ENCODE data around the gene OR56A1. TPM values are rescaled to one million over a fixed set of nuclear protein-coding genes. Genes with fewer than 3 reads are reported as not detected.

Gene OR56A1
- total RNA-seq, 1 donor from 2014 or later: not detected

- no peak for DNase-seq
- H3K27me3 ChIP-seq (ENCODE audit: low read depth): peaks cover 11% of the 10 kb centered on the region
- H3K4me1 ChIP-seq: no peaks in the 10 kb centered on the region
- H3K36me3 ChIP-seq: no peaks in the 10 kb centered on the region
- H3K4me3 ChIP-seq: no peak overlapping the region
- H3K27ac ChIP-seq (replicated peaks): no peak overlapping the region
- TF ChIP-seq CTCF (IDR thresholded peaks at IDR 0.05; ENCODE audit: borderline replicate concordance): no peak
- no peaks in the 10 kb centered on the region for H3K9me3 ChIP-seq (replicated peaks)
- intact Hi-C loops (cut with micrococcal nuclease): no loop called here
These were observed 41.4 kb downstream of the OR56A1 start for GRCh38 chr11:5989203-5989602.

DNA sequence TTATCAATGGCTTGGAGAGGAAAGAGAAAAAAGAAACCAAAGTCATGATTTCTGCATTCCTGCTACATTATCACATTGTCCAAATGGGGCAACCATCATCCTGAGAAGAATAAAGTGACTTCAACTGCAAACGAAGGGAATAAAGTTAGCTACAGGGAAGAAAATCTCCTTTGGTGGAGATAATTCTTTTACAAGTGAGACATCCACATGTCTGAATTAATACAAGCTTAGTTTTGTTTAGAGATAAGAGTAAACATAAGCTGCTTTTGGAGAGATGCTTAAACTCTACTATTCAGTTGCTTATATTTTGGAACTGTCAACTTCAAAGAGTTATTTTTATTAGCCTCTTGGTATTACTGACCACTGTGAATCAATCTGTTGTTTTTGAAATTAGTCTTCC lies 43.7 kb downstream of the OR56A1 start, which contains the start of gene OR52L1:
TSS of gene OR52L1 (minus strand) at position 101 of the 400 bp plus-strand sequence. CDS start at position 46, 55 bp downstream.
- peaks cover 21% of the 10 kb centered on the region for H3K27me3 ChIP-seq (ENCODE audit: low read depth)
- H3K4me3 ChIP-seq: no peak within 1 kb of the TSS
- DNase-seq: no peak
- no peaks in the 10 kb centered on the region for H3K9me3 ChIP-seq (replicated peaks)
- TF ChIP-seq CTCF (IDR thresholded peaks at IDR 0.05; ENCODE audit: borderline replicate concordance): no peak
- H3K4me1 ChIP-seq: no peaks in the 10 kb centered on the region
- H3K27ac ChIP-seq (replicated peaks): no peak within 1 kb of the TSS
- intact Hi-C loops (cut with micrococcal nuclease): no loop called here
- no peaks in the 10 kb centered on the region for H3K36me3 ChIP-seq

GRCh38 chr11:5983443-5983842 lies 47.1 kb downstream of the OR56A1 start:
- intact Hi-C loops (cut with micrococcal nuclease): no loop called here
- Histone ChIP-seq H3K27ac (replicated peaks) (no peak overlapping the region), H3K4me3 (no peak overlapping the region), H3K9me3 (replicated peaks) (peaks cover 27% of the 10 kb centered on the region), H3K27me3 (ENCODE audit: low read depth) (peaks cover 14% of the 10 kb centered on the region), H3K36me3 (no peaks in the 10 kb centered on the region), H3K4me1 (no peaks in the 10 kb centered on the region)
- no peak for DNase-seq
- TF ChIP-seq CTCF (IDR thresholded peaks at IDR 0.05; ENCODE audit: borderline replicate concordance): no peak

GRCh38 chr11:5973530-5973929 lies 57.0 kb downstream of the OR56A1 start:
- Histone ChIP-seq H3K27me3 (ENCODE audit: low read depth) (no peaks in the 10 kb centered on the region), H3K27ac (replicated peaks) (no peak overlapping the region), H3K4me3 (no peak overlapping the region), H3K36me3 (no peaks in the 10 kb centered on the region), H3K9me3 (replicated peaks) (peaks cover 27% of the 10 kb centered on the region), H3K4me1 (no peaks in the 10 kb centered on the region)
- TF ChIP-seq CTCF (IDR thresholded peaks at IDR 0.05; ENCODE audit: borderline replicate concordance): no peak
- no peak for DNase-seq
- intact Hi-C loops (cut with micrococcal nuclease): no loop called here

Other genes with a start within 250 kb of the OR56A1 start
- gene OR52N5, start 247.4 kb downstream of the OR56A1 start, total RNA-seq: not detected
- gene OR52N1, start 239.5 kb downstream of the OR56A1 start, total RNA-seq: not detected
- gene OR52N2, start 221.8 kb downstream of the OR56A1 start, total RNA-seq: not detected
- gene OR52E6, start 188.9 kb downstream of the OR56A1 start, total RNA-seq: not detected
- not detected for gene OR52E8, start 173.1 kb downstream of the OR56A1 start, total RNA-seq
- gene OR52E4, start 150.1 kb downstream of the OR56A1 start, total RNA-seq: not detected
- gene OR52E5, start 137.6 kb downstream of the OR56A1 start, total RNA-seq: not detected
- gene OR56A3, start 88.5 kb downstream of the OR56A1 start, total RNA-seq: not detected
- not detected for gene OR56A5, start 62.3 kb downstream of the OR56A1 start, total RNA-seq
- gene OR52L1, start 43.8 kb downstream of the OR56A1 start, total RNA-seq: not detected
- not detected for gene OR56A4, start 23.8 kb downstream of the OR56A1 start, total RNA-seq
- gene OR56B4, start 76.9 kb upstream of the OR56A1 start, total RNA-seq: not detected
- gene OR52B2, start 139.6 kb upstream of the OR56A1 start, total RNA-seq: not detected
- not detected for gene OR52W1, start 168.5 kb upstream of the OR56A1 start, total RNA-seq
- gene C11orf42, start 174.8 kb upstream of the OR56A1 start, total RNA-seq: not detected
- gene FHIP1B, start 203.9 kb upstream of the OR56A1 start, total RNA-seq: 12.2 TPM
- not detected for gene CNGA4, start 208.3 kb upstream of the OR56A1 start, total RNA-seq
- gene CCKBR, start 229.1 kb upstream of the OR56A1 start, total RNA-seq: not detected

Data from left ventricle myocardium inferior (tissue), 1 donor.